ENCODE results near the gene ROPN1. TPM values are rescaled to one million over a fixed set of nuclear protein-coding genes. Genes with fewer than 3 reads are reported as not detected.

The ROPN1 gene
- total and polyA plus RNA-seq, 2 of the 13 experiments (the other 11 are each of a cell fraction or from before 2014, with no cell fraction given) = not detected

GRCh38 chr3:123936400-123936799 lies 55.5 kb downstream of the ROPN1 start (continued):
- TF ChIP-seq, protein P1, sequence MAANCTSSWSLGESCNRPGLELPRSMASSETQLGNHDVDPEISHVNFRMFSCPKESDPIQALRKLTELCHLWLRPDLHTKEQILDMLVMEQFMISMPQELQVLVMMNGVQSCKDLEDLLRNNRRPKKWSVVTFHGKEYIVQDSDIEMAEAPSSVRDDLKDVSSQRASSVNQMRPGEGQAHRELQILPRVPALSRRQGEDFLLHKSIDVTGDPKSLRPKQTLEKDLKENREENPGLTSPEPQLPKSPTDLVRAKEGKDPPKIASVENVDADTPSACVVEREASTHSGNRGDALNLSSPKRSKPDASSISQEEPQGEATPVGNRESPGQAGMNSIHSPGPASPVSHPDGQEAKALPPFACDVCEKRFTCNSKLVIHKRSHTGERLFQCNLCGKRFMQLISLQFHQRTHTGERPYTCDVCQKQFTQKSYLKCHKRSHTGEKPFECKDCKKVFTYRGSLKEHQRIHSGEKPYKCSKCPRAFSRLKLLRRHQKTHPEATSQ (CRISPR knock-in tag; IDR thresholded peaks at IDR 0.05; ENCODE audit: borderline replicate concordance) = no peak
- TF ChIP-seq ZNF510 (CRISPR knock-in tag; IDR thresholded peaks at IDR 0.05; ENCODE audit: low read depth) (no peak), RXRB (CRISPR knock-in tag; IDR thresholded peaks at IDR 0.05; ENCODE audit: borderline replicate concordance) (no peak), ZSCAN12 (CRISPR knock-in tag; IDR thresholded peaks at IDR 0.05) (no peak), HMGXB3 (CRISPR knock-in tag; IDR thresholded peaks at IDR 0.05; ENCODE audit: borderline replicate concordance) (no peak)

DNA sequence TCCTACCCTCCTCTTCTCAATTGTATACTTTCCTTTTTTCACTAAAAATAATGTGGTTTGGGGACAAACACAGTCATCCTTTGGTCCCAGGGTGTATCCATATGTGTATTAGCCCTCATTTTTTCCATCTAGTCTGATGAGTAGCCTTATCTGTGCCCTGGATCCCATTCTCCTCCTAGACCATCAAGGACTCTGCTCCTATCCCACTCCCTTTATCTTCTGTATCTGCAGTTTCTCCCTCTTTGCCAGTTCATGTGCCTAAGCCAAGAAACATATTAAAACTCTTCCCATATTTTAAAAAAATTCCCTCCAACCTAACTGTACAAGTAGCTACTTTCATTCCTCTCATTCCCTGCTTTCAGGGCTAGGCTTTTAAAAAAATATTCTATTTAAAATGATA lies 56.1 kb downstream of the ROPN1 start:
- POLR2A ChIA-PET = no interaction called here
- no peak overlapping the region for H3K9ac ChIP-seq (ENCODE audit: insufficient read depth, low read depth, low read length)
- no TSS peak for BruUV-seq (replicated peaks)
- no peak overlapping the region for H3K4me2 ChIP-seq (ENCODE audit: low read depth, low read length)
- no peaks in the 10 kb centered on the region for H3K27me3 ChIP-seq (ENCODE audit: control insufficient read depth in 1 of 2, insufficient read depth in 2 of 2, low read length in 2 of 2)
- no peaks in the 10 kb centered on the region for H4K20me1 ChIP-seq (ENCODE audit: insufficient read depth, low read length)
- peaks cover 1 to 15% of the 10 kb centered on the region in 2 experiments; a peak in 3 of 5 replicates for H3K36me3 ChIP-seq (replicated peaks in 1 of 2; ENCODE audit: control insufficient read depth in 1 of 2, insufficient read depth in 2 of 2, low read length in 2 of 2)
- intact Hi-C loops (cut with micrococcal nuclease; ENCODE audit: unreplicated experiment) (no loop called here), in situ Hi-C loops (cut with HindIII; ENCODE audit: extremely low pct_ligation_motif_present, low pct_unique_long_range_greater_than_20kb) (no loop called here)
- no peaks in the 10 kb centered on the region for H3K79me2 ChIP-seq (ENCODE audit: insufficient read depth, low read length)
- DNase-seq (ENCODE audit: low spot score) = no peak
- no peaks in the 10 kb centered on the region for H3K4me1 ChIP-seq (ENCODE audit: insufficient read depth, low read length)
- ATAC-seq = no peak
- no peak for FAIRE-seq
- H3K9me3 ChIP-seq (ENCODE audit: low read length) = no peaks in the 10 kb centered on the region
- CTCF ChIA-PET (ENCODE audit: low intra/inter-chr PET ratio, low total read pairs) = no interaction called here
- no peak overlapping the region for H3K4me3 ChIP-seq (replicated peaks in 1 of 3; ENCODE audit: insufficient read depth in 1 of 3, low read depth in 2 of 3, low read length in 3 of 3)
- TF ChIP-seq ZNF431 (CRISPR knock-in tag; IDR thresholded peaks at IDR 0.05; ENCODE audit: borderline replicate concordance, low read depth) (no peak), SP2 (CRISPR knock-in tag; IDR thresholded peaks at IDR 0.05) (no peak), ZSCAN22 (CRISPR knock-in tag; IDR thresholded peaks at IDR 0.05) (no peak), ADNP (CRISPR knock-in tag; IDR thresholded peaks at IDR 0.05) (no peak), MEIS1 (CRISPR knock-in tag; IDR thresholded peaks at IDR 0.05; ENCODE audit: borderline replicate concordance) (no peak)
- TF ChIP-seq, protein P2, sequence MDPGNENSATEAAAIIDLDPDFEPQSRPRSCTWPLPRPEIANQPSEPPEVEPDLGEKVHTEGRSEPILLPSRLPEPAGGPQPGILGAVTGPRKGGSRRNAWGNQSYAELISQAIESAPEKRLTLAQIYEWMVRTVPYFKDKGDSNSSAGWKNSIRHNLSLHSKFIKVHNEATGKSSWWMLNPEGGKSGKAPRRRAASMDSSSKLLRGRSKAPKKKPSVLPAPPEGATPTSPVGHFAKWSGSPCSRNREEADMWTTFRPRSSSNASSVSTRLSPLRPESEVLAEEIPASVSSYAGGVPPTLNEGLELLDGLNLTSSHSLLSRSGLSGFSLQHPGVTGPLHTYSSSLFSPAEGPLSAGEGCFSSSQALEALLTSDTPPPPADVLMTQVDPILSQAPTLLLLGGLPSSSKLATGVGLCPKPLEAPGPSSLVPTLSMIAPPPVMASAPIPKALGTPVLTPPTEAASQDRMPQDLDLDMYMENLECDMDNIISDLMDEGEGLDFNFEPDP (CRISPR knock-in tag; conservative IDR thresholded peaks at IDR 0.05) = no peak
- H3K27ac ChIP-seq (ENCODE audit: extremely low read length, insufficient read depth, low read length) = no peak overlapping the region
- no peak overlapping the region for H2AFZ ChIP-seq (ENCODE audit: low read length)

All from HepG2 (cell line).